ENCODE data around the gene ANKRD23.
A peak's percentile ranks its signal among the peaks of the same experiment; 100 is the strongest.

Gene ANKRD23

GRCh38 chr2:96874198-96874831 is 30.5 kb upstream of the ANKRD23 start:
- H3K4me1 ChIP-seq (ENCODE audit: control insufficient read depth, insufficient read depth, low read length): peaks cover 3% of the 10 kb centered on the region
- H3K4me3 ChIP-seq (ENCODE audit: low read length): no peak overlapping the region
- no peaks in the 10 kb centered on the region for H3K36me3 ChIP-seq (ENCODE audit: control insufficient read depth, insufficient read depth, low read length)
- H3K27me3 ChIP-seq (ENCODE audit: control insufficient read depth, insufficient read depth, low read length): peaks cover 2% of the 10 kb centered on the region
- H3K9ac ChIP-seq (ENCODE audit: low read length): no peak overlapping the region
- no peak overlapping the region for H3K27ac ChIP-seq (ENCODE audit: low read depth, low read length)

GRCh38 chr2:96873651-96874096 is 29.9 kb upstream of the ANKRD23 start:
- H3K9ac ChIP-seq (ENCODE audit: low read length): no peak overlapping the region
- H3K27ac ChIP-seq (ENCODE audit: low read depth, low read length): no peak overlapping the region
- H3K36me3 ChIP-seq (ENCODE audit: control insufficient read depth, insufficient read depth, low read length): no peaks in the 10 kb centered on the region
- H3K4me1 ChIP-seq (ENCODE audit: control insufficient read depth, insufficient read depth, low read length): peaks cover 3% of the 10 kb centered on the region
- H3K27me3 ChIP-seq (ENCODE audit: control insufficient read depth, insufficient read depth, low read length): peaks cover 2% of the 10 kb centered on the region
- no peak overlapping the region for H3K4me3 ChIP-seq (ENCODE audit: low read length)

- peaks cover 4% of the 10 kb centered on the region for H3K4me1 ChIP-seq (ENCODE audit: control insufficient read depth, insufficient read depth, low read length)
- H3K9ac ChIP-seq (ENCODE audit: low read length): no peak overlapping the region
- no peaks in the 10 kb centered on the region for H3K36me3 ChIP-seq (ENCODE audit: control insufficient read depth, insufficient read depth, low read length)
- no peak overlapping the region for H3K4me3 ChIP-seq (ENCODE audit: low read length)
- peaks cover 2% of the 10 kb centered on the region for H3K27me3 ChIP-seq (ENCODE audit: control insufficient read depth, insufficient read depth, low read length)
- no peak overlapping the region for H3K27ac ChIP-seq (ENCODE audit: low read depth, low read length)
Observed at GRCh38 chr2:96872591-96873349, 28.9 kb upstream of the ANKRD23 start.

GRCh38 chr2:96870626-96871255 is 26.9 kb upstream of the ANKRD23 start:
- Histone ChIP-seq H3K27me3 (ENCODE audit: control insufficient read depth, insufficient read depth, low read length) (peaks cover 2% of the 10 kb centered on the region), H3K4me1 (ENCODE audit: control insufficient read depth, insufficient read depth, low read length) (peaks cover 19% of the 10 kb centered on the region), H3K36me3 (ENCODE audit: control insufficient read depth, insufficient read depth, low read length) (peaks cover 6% of the 10 kb centered on the region), H3K27ac (ENCODE audit: low read depth, low read length) (peak overlapping the region; percentile 98), H3K4me3 (ENCODE audit: low read length) (peak overlapping the region; percentile 70), H3K9ac (ENCODE audit: low read length) (peak overlapping the region; percentile 86)

- Histone ChIP-seq H3K4me3 (ENCODE audit: low read length) (peak within 1 kb of the TSS; percentile 82), H3K9ac (ENCODE audit: low read length) (peak within 1 kb of the TSS; percentile 86), H3K27me3 (ENCODE audit: control insufficient read depth, insufficient read depth, low read length) (peaks cover 2% of the 10 kb centered on the region), H3K27ac (ENCODE audit: low read depth, low read length) (peak within 1 kb of the TSS; percentile 98), H3K4me1 (ENCODE audit: control insufficient read depth, insufficient read depth, low read length) (peaks cover 19% of the 10 kb centered on the region), H3K36me3 (ENCODE audit: control insufficient read depth, insufficient read depth, low read length) (peaks cover 13% of the 10 kb centered on the region)
Observed at GRCh38 chr2:96869822-96870625, 26.2 kb upstream of the ANKRD23 start, which contains the start of gene SEMA4C. TSS of gene SEMA4C (minus strand) at chr2:96870080. CDS start at chr2:96867886, 2,194 bp downstream.

GRCh38 chr2:96869281-96869821 is 25.5 kb upstream of the ANKRD23 start:
- Histone ChIP-seq H3K27ac (ENCODE audit: low read depth, low read length) (peak overlapping the region; percentile 98), H3K9ac (ENCODE audit: low read length) (peak overlapping the region; percentile 58), H3K4me3 (ENCODE audit: low read length) (peak overlapping the region; percentile 82), H3K4me1 (ENCODE audit: control insufficient read depth, insufficient read depth, low read length) (peaks cover 19% of the 10 kb centered on the region), H3K36me3 (ENCODE audit: control insufficient read depth, insufficient read depth, low read length) (peaks cover 19% of the 10 kb centered on the region), H3K27me3 (ENCODE audit: control insufficient read depth, insufficient read depth, low read length) (peaks cover 2% of the 10 kb centered on the region)

- H3K27me3 ChIP-seq (ENCODE audit: control insufficient read depth, insufficient read depth, low read length): peaks cover 2% of the 10 kb centered on the region
- H3K4me3 ChIP-seq (ENCODE audit: low read length): peak overlapping the region; percentile 82
- peak overlapping the region; percentile 76 for H3K9ac ChIP-seq (ENCODE audit: low read length)
- H3K4me1 ChIP-seq (ENCODE audit: control insufficient read depth, insufficient read depth, low read length): peaks cover 19% of the 10 kb centered on the region
- H3K27ac ChIP-seq (ENCODE audit: low read depth, low read length): peak overlapping the region; percentile 98
- H3K36me3 ChIP-seq (ENCODE audit: control insufficient read depth, insufficient read depth, low read length): peaks cover 25% of the 10 kb centered on the region
Observed at GRCh38 chr2:96868555-96869280, 24.9 kb upstream of the ANKRD23 start.

- Histone ChIP-seq H3K27ac (ENCODE audit: low read depth, low read length) (peak overlapping the region; percentile 98), H3K4me1 (ENCODE audit: control insufficient read depth, insufficient read depth, low read length) (peaks cover 19% of the 10 kb centered on the region), H3K9ac (ENCODE audit: low read length) (peak overlapping the region; percentile 32), H3K36me3 (ENCODE audit: control insufficient read depth, insufficient read depth, low read length) (peaks cover 33% of the 10 kb centered on the region), H3K27me3 (ENCODE audit: control insufficient read depth, insufficient read depth, low read length) (peaks cover 2% of the 10 kb centered on the region), H3K4me3 (ENCODE audit: low read length) (peak overlapping the region; percentile 82)
Observed at GRCh38 chr2:96867756-96868554, 24.1 kb upstream of the ANKRD23 start.

- peak overlapping the region; percentile 82 for H3K4me3 ChIP-seq (ENCODE audit: low read length)
- H3K4me1 ChIP-seq (ENCODE audit: control insufficient read depth, insufficient read depth, low read length): peaks cover 19% of the 10 kb centered on the region
- H3K36me3 ChIP-seq (ENCODE audit: control insufficient read depth, insufficient read depth, low read length): peaks cover 35% of the 10 kb centered on the region
- H3K9ac ChIP-seq (ENCODE audit: low read length): no peak overlapping the region
- peak overlapping the region; percentile 98 for H3K27ac ChIP-seq (ENCODE audit: low read depth, low read length)
- H3K27me3 ChIP-seq (ENCODE audit: control insufficient read depth, insufficient read depth, low read length): peaks cover 2% of the 10 kb centered on the region
Observed at GRCh38 chr2:96866986-96867755, 23.4 kb upstream of the ANKRD23 start.

- Histone ChIP-seq H3K27ac (ENCODE audit: low read depth, low read length) (peak overlapping the region; percentile 31), H3K4me3 (ENCODE audit: low read length) (peak overlapping the region; percentile 82), H3K27me3 (ENCODE audit: control insufficient read depth, insufficient read depth, low read length) (peaks cover 2% of the 10 kb centered on the region), H3K9ac (ENCODE audit: low read length) (no peak overlapping the region), H3K4me1 (ENCODE audit: control insufficient read depth, insufficient read depth, low read length) (peaks cover 19% of the 10 kb centered on the region), H3K36me3 (ENCODE audit: control insufficient read depth, insufficient read depth, low read length) (peaks cover 40% of the 10 kb centered on the region)
Observed at GRCh38 chr2:96866586-96866985, 22.8 kb upstream of the ANKRD23 start.
